Peyer's patch (tissue), 4 donors: ENCODE results near the gene ARHGEF7. TPM values are rescaled to one million over a fixed set of nuclear protein-coding genes. Genes with fewer than 3 reads are reported as not detected.

Experiments used
- DNase-seq, 3 donors: peaks; one replicate each; pipeline ENCODE4 v3.0.0-alpha.2; 2017 to 2019
- H3K27ac ChIP-seq, 4 donors: fragments of 200-600 bp; sonication (generic); one replicate each; pipeline ENCODE4 v1.5.1; 2016 to 2019
- H3K27me3 ChIP-seq, 2 donors: fragments of 200-600 bp; sonication (generic); one replicate each; pipeline ENCODE4 v1.5.1; 2019
- H3K36me3 ChIP-seq, 3 donors: fragments of 200-600 bp; sonication (generic); one replicate each; pipeline ENCODE4 v1.5.1; 2016 to 2019
- H3K4me1 ChIP-seq, 4 donors: fragments of 200-600 bp; sonication (generic); one replicate each; pipeline ENCODE4 v1.5.1; 2016 to 2019
- H3K4me3 ChIP-seq, 4 donors: fragments of 200-600 bp; sonication (generic); 1 replicate in 3 of 4; 2 replicates in 1 of 4; pipeline ENCODE4 v1.5.1; 2016 to 2019; ENCODE audit warnings: mild to moderate bottlenecking in 1 of 4
- H3K9me3 ChIP-seq, 4 donors: fragments of 200-600 bp; sonication (generic); one replicate each; pipeline ENCODE4 v1.5.1; 2016 to 2019; ENCODE audit warnings: mild to moderate bottlenecking in 1 of 4
- CTCF ChIP-seq, 6 experiments: fragments of 450-650 bp in 4 of 6; fragments of 200-600 bp in 2 of 6; sonication (generic) in 1 of 6; IDR thresholded peaks; one replicate each; pipeline ENCODE4 v1.5.1; 2017 to 2019; ENCODE audit warnings: antibody characterized with exemption in 6 of 6, mild to moderate bottlenecking in 3 of 6, moderate library complexity in 1 of 6
- POLR2A ChIP-seq, 2 donors: fragments of 450-650 bp; IDR thresholded peaks; one replicate each; pipeline ENCODE4 v1.5.1; 2017; ENCODE audit warnings: antibody characterized with exemption in 2 of 2, mild to moderate bottlenecking in 2 of 2, moderate library complexity in 2 of 2
- total RNA-seq, 4 donors: library from RNA; depleted of rRNA; stranded (reverse); fragments of >200 nt; gene quantifications; one replicate each; pipeline ENCODE4 v1.1.0, GENCODE V29; 2016

Gene ARHGEF7
- total RNA-seq, 4 donors from 2014 or later: 58.1 to 117 (median 95.5) TPM

- TF ChIP-seq CTCF (IDR thresholded peaks at IDR 0.05) (no peak), POLR2A (IDR thresholded peaks at IDR 0.05) (no peak)
- DNase-seq: no peak
Observed at GRCh38 chr13:111160648-111161047, 45.5 kb downstream of the ARHGEF7 start.

DNA sequence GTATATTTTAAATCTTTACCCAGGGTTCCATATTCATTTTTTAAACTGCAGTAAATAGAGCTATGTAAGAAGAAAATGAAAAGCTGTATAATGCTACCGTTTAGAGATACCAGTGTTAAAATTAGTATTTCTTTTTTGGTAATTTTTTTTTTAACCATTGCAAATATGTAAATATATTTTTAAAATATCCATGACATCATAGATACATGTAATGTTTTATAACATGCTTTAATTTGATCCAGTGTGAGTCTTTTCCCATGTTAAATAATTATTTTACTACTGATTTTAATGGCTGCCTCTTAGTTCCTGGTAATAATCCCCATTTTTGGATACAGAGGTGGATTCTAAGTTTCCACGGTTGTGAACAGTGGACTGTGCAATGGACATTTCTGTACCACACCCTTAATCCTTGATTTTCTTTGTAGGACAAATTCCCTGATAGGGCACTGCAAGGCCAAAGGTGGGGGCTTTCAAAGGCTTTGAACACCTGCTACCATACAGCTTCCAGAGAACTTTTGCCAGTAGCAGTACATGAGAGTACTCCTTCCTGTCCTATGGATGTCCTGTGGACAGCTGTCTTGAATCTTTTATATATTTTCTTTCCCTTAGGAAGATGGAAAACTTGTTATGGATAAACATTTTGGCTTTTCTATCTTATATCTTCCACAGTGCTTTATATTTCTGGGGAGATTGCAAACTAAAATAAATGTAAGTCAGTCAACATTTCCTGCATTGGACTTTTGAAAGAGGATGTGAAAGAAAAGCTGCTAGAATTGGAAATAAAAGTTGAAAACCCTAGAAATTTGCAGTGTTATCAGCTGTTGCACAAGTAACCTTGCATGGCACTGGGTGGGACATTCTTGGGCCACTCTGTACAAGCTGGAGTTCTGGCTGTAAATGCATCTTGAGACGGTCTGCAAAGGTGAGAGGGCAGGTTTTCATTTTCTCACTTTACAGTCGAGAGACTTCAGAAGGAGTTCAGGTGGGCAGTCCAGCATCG, 46.8 kb downstream of the ARHGEF7 start:
- H3K4me3 ChIP-seq: no peak overlapping the region
- peaks cover 0 to 7% (median 3%) of the 10 kb centered on the region in 4 donors for H3K4me1 ChIP-seq
- TF ChIP-seq POLR2A (IDR thresholded peaks at IDR 0.05) (no peak), CTCF (IDR thresholded peaks at IDR 0.05) (no peak)
- no peaks in the 10 kb centered on the region for H3K9me3 ChIP-seq
- H3K36me3 ChIP-seq: peaks cover 0 to 3% (median 0%) of the 10 kb centered on the region in 3 donors
- no peak overlapping the region for H3K27ac ChIP-seq
- H3K27me3 ChIP-seq: no peaks in the 10 kb centered on the region
- no peak for DNase-seq

More at GRCh38 chr13:111160648-111161047, 45.5 kb downstream of the ARHGEF7 start:
- H3K36me3 ChIP-seq: peaks cover 0 to 3% (median 0%) of the 10 kb centered on the region in 3 donors
- H3K27ac ChIP-seq: no peak overlapping the region
- H3K4me1 ChIP-seq: peaks cover 0 to 6% (median under 1%) of the 10 kb centered on the region in 4 donors
- H3K4me3 ChIP-seq: no peak overlapping the region
- H3K27me3 ChIP-seq: no peaks in the 10 kb centered on the region
- H3K9me3 ChIP-seq: no peaks in the 10 kb centered on the region

DNA sequence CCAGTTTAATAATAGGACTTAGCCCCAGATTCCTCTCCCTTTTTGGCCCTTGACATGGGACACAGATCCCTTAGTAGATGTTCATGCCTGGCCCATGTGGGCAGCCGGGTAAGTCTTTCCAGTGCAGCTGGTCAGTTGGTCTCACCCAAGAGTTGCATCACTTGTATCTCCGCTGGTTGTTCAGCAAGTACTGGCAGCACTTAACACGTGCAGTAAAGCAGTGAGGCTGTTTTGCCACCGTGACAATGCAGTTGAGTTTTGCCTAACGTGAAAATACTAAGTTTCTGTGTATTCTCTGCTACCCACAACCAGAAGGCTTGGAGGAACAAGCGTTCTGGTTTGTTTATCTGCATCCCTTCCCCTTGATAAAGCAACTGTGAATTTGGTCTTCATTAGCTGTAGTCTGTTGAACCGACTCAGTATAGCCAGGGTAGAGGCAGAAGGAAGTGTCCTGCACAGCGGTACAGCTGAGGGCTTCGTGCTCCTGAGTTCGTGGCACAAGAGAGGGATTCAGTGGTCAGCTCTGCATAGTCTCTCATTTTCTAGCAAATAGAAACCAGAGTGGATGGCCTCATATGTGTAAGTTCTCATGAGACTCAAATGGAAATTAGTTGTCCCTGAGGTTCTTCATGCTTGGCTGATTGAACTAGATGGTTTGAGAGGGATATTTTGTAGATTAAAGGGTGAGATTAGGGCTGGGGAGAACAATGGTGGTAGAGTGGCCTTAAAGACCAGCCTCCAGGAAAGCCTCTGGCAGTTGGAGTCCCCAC, 50.3 kb downstream of the ARHGEF7 start:
- Histone ChIP-seq H3K27me3 (no peaks in the 10 kb centered on the region), H3K27ac (no peak overlapping the region), H3K9me3 (no peaks in the 10 kb centered on the region), H3K36me3 (peaks cover 0 to 13% (median 0%) of the 10 kb centered on the region in 3 donors), H3K4me3 (no peak overlapping the region), H3K4me1 (peaks cover 0 to 19% (median 7%) of the 10 kb centered on the region in 4 donors)
- TF ChIP-seq CTCF (IDR thresholded peaks at IDR 0.05) (no peak), POLR2A (IDR thresholded peaks at IDR 0.05) (no peak)
- no peak for DNase-seq

GRCh38 chr13:111166882-111167675, 52.0 kb downstream of the ARHGEF7 start:
- Histone ChIP-seq H3K36me3 (peaks cover 0 to 10% (median 0%) of the 10 kb centered on the region in 3 donors), H3K27ac (peak overlapping the region in 3 of 4 donors; percentile 8 to 48 (median 26)), H3K9me3 (no peaks in the 10 kb centered on the region), H3K27me3 (no peaks in the 10 kb centered on the region), H3K4me1 (peaks cover 0 to 24% (median 5%) of the 10 kb centered on the region in 4 donors), H3K4me3 (no peak overlapping the region)
- no peak for TF ChIP-seq POLR2A (IDR thresholded peaks at IDR 0.05)
- no peak for TF ChIP-seq CTCF (IDR thresholded peaks at IDR 0.05)
- peak in 1 of 3 donors; percentile 63 for DNase-seq

GRCh38 chr13:111168107-111168506, 53.0 kb downstream of the ARHGEF7 start:
- no peak for TF ChIP-seq CTCF (IDR thresholded peaks at IDR 0.05)
- TF ChIP-seq POLR2A (IDR thresholded peaks at IDR 0.05): no peak
- Histone ChIP-seq H3K9me3 (no peaks in the 10 kb centered on the region), H3K27ac (peak overlapping the region in 1 of 4 donors; percentile 48), H3K27me3 (no peaks in the 10 kb centered on the region), H3K36me3 (peaks cover 0 to 10% (median 0%) of the 10 kb centered on the region in 3 donors), H3K4me1 (peaks cover 0 to 24% (median 4%) of the 10 kb centered on the region in 4 donors), H3K4me3 (no peak overlapping the region)
- no peak for DNase-seq
